SH-SY5Y (cell line): ENCODE results near the gene LPO.

Experiments used
- GATA2 ChIP-seq: IDR thresholded peaks from 2 replicates; pipeline ENCODE4 v1.6.1; 2011; ENCODE audit warnings: mild to moderate bottlenecking, low read depth, low read length
- GATA3 ChIP-seq: IDR thresholded peaks from 2 replicates; pipeline ENCODE4 v1.6.1; 2011; ENCODE audit warnings: low read depth, mild to moderate bottlenecking, low read length, moderate library complexity

DNA sequence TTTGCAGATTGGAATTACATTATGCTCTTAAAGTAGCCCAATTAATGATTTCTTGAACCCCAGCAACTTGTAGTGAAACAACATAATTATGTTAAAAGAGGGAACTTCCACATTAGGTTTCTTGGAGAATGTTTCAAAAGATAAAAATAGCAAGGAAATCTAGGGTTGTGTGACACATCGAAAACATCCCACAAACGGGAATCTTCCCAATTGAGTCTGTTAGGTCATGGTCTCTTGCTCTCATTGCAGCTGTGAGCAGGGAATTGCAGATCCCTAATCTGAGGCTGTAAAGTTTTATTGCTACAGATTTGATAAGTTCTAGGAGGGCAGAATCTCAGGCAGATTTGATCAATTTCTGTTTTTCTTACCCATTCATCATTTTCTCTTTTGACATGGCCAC lies 6.7 kb upstream of the LPO start:
- no peak for TF ChIP-seq GATA2
- no peak for TF ChIP-seq GATA3
